Choroid plexus epithelial cell (primary cell): ENCODE results near the gene MYADML2.

Source experiments
- DNase-seq: peaks from one replicate; pipeline ENCODE4 v3.0.0-alpha.2; 2010; ENCODE audit warnings: low read depth
- H3K4me3 ChIP-seq: 2 replicates; pipeline ENCODE4 v1.5.1; 2011; ENCODE audit warnings: low read depth, mild to moderate bottlenecking, control low read depth, low read length, moderate library complexity
- TF ChIP-seq, protein P1 (sequence below): conservative IDR thresholded peaks from 2 replicates; pipeline ENCODE4 v1.5.1; 2011; ENCODE audit warnings: low read depth, mild to moderate bottlenecking, control low read depth, inconsistent platforms, low read length, moderate library complexity

Gene MYADML2

GRCh38 chr17:81950501-81950900, 3.5 kb upstream of the MYADML2 start:
- TF ChIP-seq, protein P1, sequence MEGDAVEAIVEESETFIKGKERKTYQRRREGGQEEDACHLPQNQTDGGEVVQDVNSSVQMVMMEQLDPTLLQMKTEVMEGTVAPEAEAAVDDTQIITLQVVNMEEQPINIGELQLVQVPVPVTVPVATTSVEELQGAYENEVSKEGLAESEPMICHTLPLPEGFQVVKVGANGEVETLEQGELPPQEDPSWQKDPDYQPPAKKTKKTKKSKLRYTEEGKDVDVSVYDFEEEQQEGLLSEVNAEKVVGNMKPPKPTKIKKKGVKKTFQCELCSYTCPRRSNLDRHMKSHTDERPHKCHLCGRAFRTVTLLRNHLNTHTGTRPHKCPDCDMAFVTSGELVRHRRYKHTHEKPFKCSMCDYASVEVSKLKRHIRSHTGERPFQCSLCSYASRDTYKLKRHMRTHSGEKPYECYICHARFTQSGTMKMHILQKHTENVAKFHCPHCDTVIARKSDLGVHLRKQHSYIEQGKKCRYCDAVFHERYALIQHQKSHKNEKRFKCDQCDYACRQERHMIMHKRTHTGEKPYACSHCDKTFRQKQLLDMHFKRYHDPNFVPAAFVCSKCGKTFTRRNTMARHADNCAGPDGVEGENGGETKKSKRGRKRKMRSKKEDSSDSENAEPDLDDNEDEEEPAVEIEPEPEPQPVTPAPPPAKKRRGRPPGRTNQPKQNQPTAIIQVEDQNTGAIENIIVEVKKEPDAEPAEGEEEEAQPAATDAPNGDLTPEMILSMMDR, result no peak
- H3K4me3 ChIP-seq, result no peak overlapping the region
- DNase-seq, result no peak

DNA sequence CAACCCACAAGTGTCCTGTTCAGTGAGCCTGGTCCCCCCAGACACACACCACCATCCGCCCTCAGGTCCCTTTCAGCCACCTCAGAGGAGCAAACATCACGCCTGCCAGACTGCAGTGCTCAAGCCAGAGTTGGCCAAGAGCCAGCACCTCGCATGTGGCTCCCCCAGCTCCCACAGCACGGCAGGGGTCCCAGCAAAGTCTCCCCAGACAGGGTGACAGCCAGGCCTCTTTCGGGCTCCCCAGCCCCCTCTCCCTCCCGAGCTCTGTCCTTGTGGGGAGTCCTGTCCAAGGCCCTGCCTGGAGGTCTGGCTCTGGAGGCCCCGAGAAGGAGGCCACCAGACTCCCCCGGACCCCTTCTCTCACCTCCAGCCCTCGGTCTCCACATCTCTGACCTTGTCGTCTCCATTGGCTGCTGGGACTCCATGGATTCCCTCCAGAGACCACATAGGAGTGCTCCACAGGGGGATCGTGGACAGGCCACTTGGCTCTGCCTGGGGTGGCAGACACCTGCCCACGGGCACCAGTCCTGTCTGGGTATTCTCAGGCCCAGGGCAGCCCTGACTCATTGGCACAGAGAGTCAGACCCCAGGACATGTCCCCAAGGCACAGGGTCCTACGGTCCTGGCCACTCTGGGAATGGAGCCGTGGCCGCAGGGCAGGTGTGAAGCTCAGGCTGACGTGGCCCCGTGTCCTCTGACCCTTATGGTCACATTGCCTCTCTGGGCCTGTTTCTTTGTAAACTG, 1.8 kb upstream of the MYADML2 start:
- DNase-seq, result no peak
- H3K4me3 ChIP-seq, result no peak overlapping the region
- TF ChIP-seq, protein P1, result no peak

DNA sequence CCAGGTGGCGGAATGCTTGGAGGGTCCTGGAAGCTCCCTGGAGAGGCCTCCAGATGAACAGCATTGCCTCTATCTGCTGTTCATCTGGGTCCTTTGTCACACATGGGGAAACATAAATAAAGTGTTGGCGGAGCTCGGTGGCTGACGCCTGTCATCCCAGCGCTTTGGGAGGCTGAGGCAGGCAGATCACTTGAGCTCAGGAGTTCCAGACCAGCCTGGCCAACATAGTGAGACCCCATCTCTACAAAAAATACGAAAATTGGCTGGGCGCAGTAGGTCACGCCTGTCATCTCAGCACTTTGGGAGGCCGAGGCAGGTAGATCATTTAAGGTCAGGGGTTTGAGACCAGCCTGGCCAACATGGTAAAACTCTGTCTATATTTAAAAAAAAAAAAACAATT, 2.2 kb downstream of the MYADML2 start:
- H3K4me3 ChIP-seq, result no peak overlapping the region
- DNase-seq, result no peak
- TF ChIP-seq, protein P1, result no peak

GRCh38 chr17:81942167-81942553, 4.9 kb downstream of the MYADML2 start:
- TF ChIP-seq, protein P1, result no peak
- no peak for DNase-seq
- no peak overlapping the region for H3K4me3 ChIP-seq

DNA sequence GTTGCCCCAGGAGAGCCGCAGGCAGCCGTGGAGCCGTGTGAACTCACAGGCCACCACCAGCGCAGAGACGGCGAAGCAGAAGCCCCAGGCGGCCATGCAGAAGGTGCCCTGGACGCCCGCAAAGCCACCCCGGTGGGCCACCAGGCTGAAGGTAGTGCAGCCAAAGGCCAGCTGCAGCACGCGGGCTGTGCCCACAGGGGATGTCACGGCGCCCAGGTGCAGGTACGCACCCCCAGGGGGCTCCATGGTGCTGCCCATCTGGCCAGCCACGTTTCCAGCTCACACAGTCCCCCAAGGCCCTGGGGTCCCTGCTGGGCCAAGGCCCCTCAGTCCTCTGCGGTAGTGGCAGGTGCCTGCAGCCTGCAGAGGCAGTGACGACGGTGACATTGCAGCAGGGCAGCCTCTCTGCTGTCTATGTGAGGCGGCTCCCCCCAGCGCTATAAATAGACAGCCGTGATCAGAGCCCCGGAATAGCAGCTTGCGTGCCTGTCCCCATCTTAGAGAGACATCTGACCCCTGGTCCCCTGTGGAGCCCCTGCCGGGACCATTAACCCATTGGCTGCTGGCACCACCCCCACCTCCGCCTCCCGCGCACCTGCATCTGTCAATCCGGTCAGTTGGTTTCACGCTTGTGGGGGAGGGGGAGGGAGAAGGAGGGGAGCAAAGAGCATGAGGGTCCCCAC, 5.4 kb downstream of the MYADML2 start:
- no peak overlapping the region for H3K4me3 ChIP-seq
- TF ChIP-seq, protein P1, result no peak
- no peak for DNase-seq

GRCh38 chr17:81940538-81941483, 6.2 kb downstream of the MYADML2 start:
- TF ChIP-seq, protein P1, result no peak
- H3K4me3 ChIP-seq, result no peak overlapping the region
- no peak for DNase-seq
